Epithelial cell of alveolus of lung (primary cell): Measurements from ENCODE around the gene ADARB1. TPM values are rescaled to one million over a fixed set of nuclear protein-coding genes. Genes with fewer than 3 reads are reported as not detected.

ENCODE experiments used
- total RNA-seq: library from RNA; depleted of rRNA; stranded (reverse); fragments of >200 nt; gene quantifications from 2 replicates; pipeline ENCODE4 v1.2.1, GENCODE V29; 2015

The ADARB1 gene, protein sequence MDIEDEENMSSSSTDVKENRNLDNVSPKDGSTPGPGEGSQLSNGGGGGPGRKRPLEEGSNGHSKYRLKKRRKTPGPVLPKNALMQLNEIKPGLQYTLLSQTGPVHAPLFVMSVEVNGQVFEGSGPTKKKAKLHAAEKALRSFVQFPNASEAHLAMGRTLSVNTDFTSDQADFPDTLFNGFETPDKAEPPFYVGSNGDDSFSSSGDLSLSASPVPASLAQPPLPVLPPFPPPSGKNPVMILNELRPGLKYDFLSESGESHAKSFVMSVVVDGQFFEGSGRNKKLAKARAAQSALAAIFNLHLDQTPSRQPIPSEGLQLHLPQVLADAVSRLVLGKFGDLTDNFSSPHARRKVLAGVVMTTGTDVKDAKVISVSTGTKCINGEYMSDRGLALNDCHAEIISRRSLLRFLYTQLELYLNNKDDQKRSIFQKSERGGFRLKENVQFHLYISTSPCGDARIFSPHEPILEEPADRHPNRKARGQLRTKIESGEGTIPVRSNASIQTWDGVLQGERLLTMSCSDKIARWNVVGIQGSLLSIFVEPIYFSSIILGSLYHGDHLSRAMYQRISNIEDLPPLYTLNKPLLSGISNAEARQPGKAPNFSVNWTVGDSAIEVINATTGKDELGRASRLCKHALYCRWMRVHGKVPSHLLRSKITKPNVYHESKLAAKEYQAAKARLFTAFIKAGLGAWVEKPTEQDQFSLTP
- 23.9 and 66.8 TPM in 2 replicates for total RNA-seq

DNA sequence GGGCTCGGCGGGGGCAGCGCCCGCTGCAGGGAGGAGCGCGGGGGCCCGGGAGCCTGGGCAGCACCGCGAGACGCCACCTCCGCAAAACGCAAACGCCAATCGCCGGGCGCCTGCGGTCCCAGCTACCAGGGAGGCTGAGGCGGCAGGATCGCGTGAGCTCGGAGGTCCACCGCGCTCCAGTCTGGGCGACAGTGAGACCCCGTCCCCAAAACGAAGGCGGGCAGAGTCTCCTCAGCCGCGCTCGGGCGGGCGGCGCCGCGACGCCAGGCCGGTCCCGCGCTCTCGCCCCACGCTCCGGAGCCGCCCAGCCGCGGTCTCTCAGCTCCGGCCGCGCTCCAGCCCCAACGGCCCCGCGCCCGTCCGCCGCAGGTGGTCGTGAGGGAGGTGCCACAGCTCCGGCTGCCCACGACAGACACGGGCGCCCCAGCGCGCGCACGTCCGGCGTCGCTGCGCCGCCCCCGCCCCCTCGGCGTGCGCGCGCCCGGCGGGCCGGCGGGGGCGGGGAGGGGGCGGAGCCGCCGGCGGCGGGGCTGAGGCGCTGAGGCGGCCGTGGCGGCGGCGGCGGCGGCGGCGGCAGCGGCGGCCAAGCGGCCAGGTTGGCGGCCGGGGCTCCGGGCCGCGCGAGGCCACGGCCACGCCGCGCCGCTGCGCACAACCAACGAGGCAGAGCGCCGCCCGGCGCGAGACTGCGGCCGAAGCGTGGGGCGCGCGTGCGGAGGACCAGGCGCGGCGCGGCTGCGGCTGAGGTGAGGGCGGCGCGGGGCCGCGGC is at the start of gene ADARB1:
TSS of gene ADARB1 (plus strand) at position 533 of the 770 bp plus-strand sequence. CDS start 97,077 bp downstream, outside the sequence.

Other genes with a start within 250 kb of the ADARB1 start
- 221 and 345 TPM in 2 replicates for gene PTTG1IP, start 200.9 kb upstream of the ADARB1 start, total RNA-seq
- gene ITGB2, start 153.7 kb upstream of the ADARB1 start, total RNA-seq, result 0.26 and 1.2 TPM in 2 replicates
- gene SLX9, start 134.6 kb upstream of the ADARB1 start, total RNA-seq, result 15.5 and 19.1 TPM in 2 replicates
- 44.6 and 62.2 TPM in 2 replicates for gene POFUT2, start 213.3 kb downstream of the ADARB1 start, total RNA-seq